ENCODE data around the gene LPXN. TPM values are rescaled to one million over a fixed set of nuclear protein-coding genes. Genes with fewer than 3 reads are reported as not detected.

The LPXN gene
- total and polyA plus RNA-seq, 9 donors, result 6.5 to 19.3 (median 7.9) TPM

- H3K36me3 ChIP-seq, result no peaks in the 10 kb centered on the region
- no peak overlapping the region for H3K4me3 ChIP-seq
- no peaks in the 10 kb centered on the region for H3K9me3 ChIP-seq
- H3K27me3 ChIP-seq, result no peaks in the 10 kb centered on the region
- no peak for DNase-seq
- no peaks in the 10 kb centered on the region for H3K4me1 ChIP-seq (ENCODE audit: insufficient read depth)
- intact Hi-C loops (cut with DNase I), result no loop called here
- WGBS, 3 donors, result 91 to 94% (median 92%) methylated on average over 8 of the region's 8 CpGs
- TF ChIP-seq EP300 (IDR thresholded peaks at IDR 0.05) (no peak), POLR2A (IDR thresholded peaks at IDR 0.05) (no peak), CTCF (IDR thresholded peaks at IDR 0.05) (no peak)
- no peak overlapping the region for H3K27ac ChIP-seq
Measured at GRCh38 chr11:58609723-58610122, 34.1 kb upstream of the LPXN start.

GRCh38 chr11:58608331-58608730, 32.7 kb upstream of the LPXN start:
- intact Hi-C loops (cut with DNase I), result no loop called here
- Histone ChIP-seq H3K27me3 (no peaks in the 10 kb centered on the region), H3K4me1 (ENCODE audit: insufficient read depth) (no peaks in the 10 kb centered on the region), H3K9me3 (no peaks in the 10 kb centered on the region), H3K4me3 (no peak overlapping the region), H3K36me3 (no peaks in the 10 kb centered on the region), H3K27ac (no peak overlapping the region)
- no peak for TF ChIP-seq CTCF (IDR thresholded peaks at IDR 0.05)
- no peak for TF ChIP-seq EP300 (IDR thresholded peaks at IDR 0.05)
- TF ChIP-seq POLR2A (IDR thresholded peaks at IDR 0.05), result no peak
- 91 to 98% (median 97%) methylated on average over 5 of the region's 5 CpGs for WGBS, 3 donors
- no peak for DNase-seq

GRCh38 chr11:58606930-58607714, 31.5 kb upstream of the LPXN start:
- no peak overlapping the region for H3K27ac ChIP-seq
- 91 to 92% (median 92%) methylated on average over 4 of the region's 4 CpGs for WGBS, 3 donors
- no peak for DNase-seq
- no peak overlapping the region for H3K4me3 ChIP-seq
- H3K9me3 ChIP-seq, result no peaks in the 10 kb centered on the region
- H3K27me3 ChIP-seq, result no peaks in the 10 kb centered on the region
- no peaks in the 10 kb centered on the region for H3K36me3 ChIP-seq
- intact Hi-C loops (cut with DNase I), result no loop called here
- H3K4me1 ChIP-seq (ENCODE audit: insufficient read depth), result no peaks in the 10 kb centered on the region
- no peak for TF ChIP-seq POLR2A (IDR thresholded peaks at IDR 0.05)
- TF ChIP-seq CTCF (IDR thresholded peaks at IDR 0.05), result no peak
- TF ChIP-seq EP300 (IDR thresholded peaks at IDR 0.05), result no peak

GRCh38 chr11:58600510-58600909, 24.9 kb upstream of the LPXN start:
- no peaks in the 10 kb centered on the region for H3K4me1 ChIP-seq (ENCODE audit: insufficient read depth)
- no peaks in the 10 kb centered on the region for H3K9me3 ChIP-seq
- H3K36me3 ChIP-seq, result no peaks in the 10 kb centered on the region
- no peak overlapping the region for H3K4me3 ChIP-seq
- H3K27ac ChIP-seq, result no peak overlapping the region
- DNase-seq, result no peak
- no peaks in the 10 kb centered on the region for H3K27me3 ChIP-seq
- WGBS, 3 donors, result 80 to 81% (median 80%) methylated on average over 2 of the region's 2 CpGs
- intact Hi-C loops (cut with DNase I), result no loop called here
- no peak for TF ChIP-seq CTCF (IDR thresholded peaks at IDR 0.05)
- TF ChIP-seq POLR2A (IDR thresholded peaks at IDR 0.05), result no peak
- no peak for TF ChIP-seq EP300 (IDR thresholded peaks at IDR 0.05)
